Omental fat pad (tissue), 4 donors: ENCODE data around the gene MLXIP. TPM values are rescaled to one million over a fixed set of nuclear protein-coding genes. Genes with fewer than 3 reads are reported as not detected.
A peak's percentile ranks its signal among the peaks of the same experiment; 100 is the strongest.

Source experiments
- ATAC-seq: fragments of 150-250 bp; one replicate; pipeline ENCODE4 v1.9.1; 2016; ENCODE audit warnings: mild to moderate bottlenecking, moderate library complexity; ENCODE audit not compliant: low FRiP score
- DNase-seq: peaks from one replicate; pipeline ENCODE4 v3.0.0-alpha.2; 2019; ENCODE audit warnings: low spot score
- total RNA-seq, 4 donors: library from RNA; depleted of rRNA; stranded (reverse); fragments of >200 nt; gene quantifications; one replicate each; pipeline ENCODE4 v1.1.0, GENCODE V29; 2016
- TF ChIP-seq, protein P1 (sequence below), 3 donors: fragments of 450-650 bp; IDR thresholded peaks; one replicate each; pipeline ENCODE4 v1.5.1; 2016 to 2017; ENCODE audit warnings: antibody characterized with exemption in 3 of 3, mild to moderate bottlenecking in 3 of 3, moderate library complexity in 2 of 3

MLXIP gene, protein sequence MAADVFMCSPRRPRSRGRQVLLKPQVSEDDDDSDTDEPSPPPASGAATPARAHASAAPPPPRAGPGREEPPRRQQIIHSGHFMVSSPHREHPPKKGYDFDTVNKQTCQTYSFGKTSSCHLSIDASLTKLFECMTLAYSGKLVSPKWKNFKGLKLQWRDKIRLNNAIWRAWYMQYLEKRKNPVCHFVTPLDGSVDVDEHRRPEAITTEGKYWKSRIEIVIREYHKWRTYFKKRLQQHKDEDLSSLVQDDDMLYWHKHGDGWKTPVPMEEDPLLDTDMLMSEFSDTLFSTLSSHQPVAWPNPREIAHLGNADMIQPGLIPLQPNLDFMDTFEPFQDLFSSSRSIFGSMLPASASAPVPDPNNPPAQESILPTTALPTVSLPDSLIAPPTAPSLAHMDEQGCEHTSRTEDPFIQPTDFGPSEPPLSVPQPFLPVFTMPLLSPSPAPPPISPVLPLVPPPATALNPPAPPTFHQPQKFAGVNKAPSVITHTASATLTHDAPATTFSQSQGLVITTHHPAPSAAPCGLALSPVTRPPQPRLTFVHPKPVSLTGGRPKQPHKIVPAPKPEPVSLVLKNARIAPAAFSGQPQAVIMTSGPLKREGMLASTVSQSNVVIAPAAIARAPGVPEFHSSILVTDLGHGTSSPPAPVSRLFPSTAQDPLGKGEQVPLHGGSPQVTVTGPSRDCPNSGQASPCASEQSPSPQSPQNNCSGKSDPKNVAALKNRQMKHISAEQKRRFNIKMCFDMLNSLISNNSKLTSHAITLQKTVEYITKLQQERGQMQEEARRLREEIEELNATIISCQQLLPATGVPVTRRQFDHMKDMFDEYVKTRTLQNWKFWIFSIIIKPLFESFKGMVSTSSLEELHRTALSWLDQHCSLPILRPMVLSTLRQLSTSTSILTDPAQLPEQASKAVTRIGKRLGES
- 10 to 100 TPM; 17.4 to 49.6 (median 32.6) TPM for total RNA-seq

DNA sequence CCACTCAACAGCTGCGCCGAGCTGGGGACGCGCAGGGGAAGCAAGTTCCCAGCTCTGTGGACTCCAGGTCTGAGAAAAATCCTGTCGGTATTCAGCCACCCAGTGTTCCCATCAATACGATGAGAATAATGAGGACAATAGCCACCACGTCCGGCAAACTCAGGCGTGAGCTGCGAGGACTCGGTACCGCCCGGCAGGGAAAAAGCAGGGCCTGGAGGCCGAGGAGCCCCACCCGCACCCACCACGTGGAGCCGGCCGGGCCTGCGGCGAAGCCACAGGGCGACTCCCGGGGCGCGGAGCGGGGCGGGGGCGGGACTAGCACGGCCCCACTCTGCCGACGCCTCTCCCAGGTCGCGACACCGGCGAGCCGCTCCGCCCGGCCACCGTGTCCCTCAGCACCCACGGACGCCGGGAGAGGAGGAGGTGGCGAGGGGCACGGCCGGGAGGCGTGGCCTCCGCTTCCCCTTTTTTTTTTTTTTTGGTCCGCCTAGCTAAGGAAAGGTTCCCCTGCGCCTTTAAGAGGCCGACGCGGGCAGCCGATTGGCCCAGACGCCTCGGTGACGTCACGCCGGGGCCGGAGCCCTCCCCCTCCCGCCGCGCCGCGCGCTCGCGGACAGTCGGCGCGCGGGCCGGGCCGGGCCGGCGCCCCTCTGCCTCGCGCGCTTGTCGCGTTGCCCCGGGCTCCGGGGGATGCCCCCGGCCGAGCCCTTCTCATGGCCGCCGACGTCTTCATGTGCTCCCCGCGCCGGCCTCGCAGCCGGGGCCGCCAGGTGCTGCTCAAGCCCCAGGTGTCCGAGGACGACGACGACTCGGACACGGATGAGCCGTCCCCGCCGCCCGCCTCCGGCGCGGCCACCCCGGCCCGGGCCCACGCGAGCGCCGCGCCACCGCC, at the start of gene MLXIP:
Gene MLXIP, plus strand, starts transcription at position 616 of the 892 bp plus-strand sequence. Its CDS starts 98 bp downstream, at position 714.
- DNase-seq (peak; percentile 81), ATAC-seq (peak; percentile 86)
- TF ChIP-seq, protein P1, sequence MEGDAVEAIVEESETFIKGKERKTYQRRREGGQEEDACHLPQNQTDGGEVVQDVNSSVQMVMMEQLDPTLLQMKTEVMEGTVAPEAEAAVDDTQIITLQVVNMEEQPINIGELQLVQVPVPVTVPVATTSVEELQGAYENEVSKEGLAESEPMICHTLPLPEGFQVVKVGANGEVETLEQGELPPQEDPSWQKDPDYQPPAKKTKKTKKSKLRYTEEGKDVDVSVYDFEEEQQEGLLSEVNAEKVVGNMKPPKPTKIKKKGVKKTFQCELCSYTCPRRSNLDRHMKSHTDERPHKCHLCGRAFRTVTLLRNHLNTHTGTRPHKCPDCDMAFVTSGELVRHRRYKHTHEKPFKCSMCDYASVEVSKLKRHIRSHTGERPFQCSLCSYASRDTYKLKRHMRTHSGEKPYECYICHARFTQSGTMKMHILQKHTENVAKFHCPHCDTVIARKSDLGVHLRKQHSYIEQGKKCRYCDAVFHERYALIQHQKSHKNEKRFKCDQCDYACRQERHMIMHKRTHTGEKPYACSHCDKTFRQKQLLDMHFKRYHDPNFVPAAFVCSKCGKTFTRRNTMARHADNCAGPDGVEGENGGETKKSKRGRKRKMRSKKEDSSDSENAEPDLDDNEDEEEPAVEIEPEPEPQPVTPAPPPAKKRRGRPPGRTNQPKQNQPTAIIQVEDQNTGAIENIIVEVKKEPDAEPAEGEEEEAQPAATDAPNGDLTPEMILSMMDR (IDR thresholded peaks at IDR 0.05) = no peak

DNA sequence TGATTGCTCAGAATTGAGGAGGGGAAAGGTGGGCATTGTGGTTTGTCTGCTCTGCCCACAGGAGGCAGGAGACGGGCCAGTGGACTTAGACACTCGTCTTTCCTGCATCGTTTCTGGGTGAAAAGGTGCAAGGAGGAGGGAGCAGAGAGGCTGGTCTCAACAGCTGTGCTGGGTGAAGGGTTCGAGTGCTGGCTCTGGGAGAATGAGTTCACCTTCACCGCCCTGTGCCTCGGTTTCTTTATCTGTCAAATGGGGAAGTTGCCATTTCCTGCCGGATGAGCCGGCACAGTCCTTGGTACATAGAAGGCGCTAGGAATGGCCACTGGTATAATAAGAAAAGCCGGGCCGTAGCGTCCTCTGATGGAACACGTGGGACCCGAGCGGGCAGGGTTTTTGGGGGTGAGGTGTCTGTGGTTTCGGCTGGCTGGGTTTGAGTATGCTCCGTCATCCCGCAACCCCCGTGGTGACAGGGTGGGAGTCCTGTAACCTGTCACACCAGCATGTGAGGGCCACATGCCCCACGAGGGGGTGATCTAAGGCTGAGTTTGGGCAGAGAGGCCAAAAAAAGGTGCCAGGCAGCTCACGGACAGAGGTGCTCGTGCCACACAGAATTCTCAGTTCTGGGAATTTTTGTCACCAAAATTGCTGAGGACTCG, 49.5 kb upstream of the MLXIP start:
- TF ChIP-seq, protein P1 (IDR thresholded peaks at IDR 0.05) = no peak
- ATAC-seq (no peak), DNase-seq (no peak)

DNA sequence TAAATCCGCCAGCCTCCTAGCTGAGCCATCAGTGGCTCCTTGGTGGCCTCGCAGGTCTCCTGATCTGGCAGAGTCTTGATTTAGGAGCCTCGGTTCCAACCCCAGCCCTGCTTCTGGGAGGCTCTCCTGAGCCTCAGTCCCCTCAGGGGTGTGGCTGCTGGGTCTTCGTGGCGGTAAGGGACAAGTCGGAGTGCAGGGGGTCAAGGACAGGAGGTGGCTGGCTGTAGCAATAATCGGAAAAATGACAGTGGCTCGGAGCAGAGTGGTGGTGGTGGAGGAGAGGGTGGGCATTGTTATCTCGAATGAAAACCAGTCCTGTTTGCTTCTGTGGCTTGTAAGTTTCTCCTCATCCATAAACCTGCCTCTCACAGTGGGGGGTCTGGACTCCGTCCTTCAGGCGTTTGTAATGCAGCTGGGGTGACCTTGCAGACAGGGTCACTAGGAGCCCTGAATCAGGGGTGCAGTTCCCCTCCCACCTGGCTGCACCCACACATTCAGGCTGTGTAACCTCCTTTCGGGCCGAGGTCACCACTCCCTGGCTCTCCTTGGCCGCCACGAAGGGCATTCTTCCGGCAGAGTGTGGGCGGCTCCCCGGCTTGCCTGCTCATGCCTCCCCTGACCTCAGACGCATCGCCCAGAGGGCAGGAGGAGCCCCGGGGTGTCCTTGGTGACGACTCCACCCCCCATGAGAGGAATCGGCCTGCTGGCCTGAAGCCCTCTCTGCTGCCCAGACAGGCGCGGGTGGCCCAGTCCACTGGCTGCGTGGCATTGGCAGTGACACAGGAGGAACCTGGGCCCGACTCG, 48.7 kb upstream of the MLXIP start:
- ATAC-seq = no peak

DNA sequence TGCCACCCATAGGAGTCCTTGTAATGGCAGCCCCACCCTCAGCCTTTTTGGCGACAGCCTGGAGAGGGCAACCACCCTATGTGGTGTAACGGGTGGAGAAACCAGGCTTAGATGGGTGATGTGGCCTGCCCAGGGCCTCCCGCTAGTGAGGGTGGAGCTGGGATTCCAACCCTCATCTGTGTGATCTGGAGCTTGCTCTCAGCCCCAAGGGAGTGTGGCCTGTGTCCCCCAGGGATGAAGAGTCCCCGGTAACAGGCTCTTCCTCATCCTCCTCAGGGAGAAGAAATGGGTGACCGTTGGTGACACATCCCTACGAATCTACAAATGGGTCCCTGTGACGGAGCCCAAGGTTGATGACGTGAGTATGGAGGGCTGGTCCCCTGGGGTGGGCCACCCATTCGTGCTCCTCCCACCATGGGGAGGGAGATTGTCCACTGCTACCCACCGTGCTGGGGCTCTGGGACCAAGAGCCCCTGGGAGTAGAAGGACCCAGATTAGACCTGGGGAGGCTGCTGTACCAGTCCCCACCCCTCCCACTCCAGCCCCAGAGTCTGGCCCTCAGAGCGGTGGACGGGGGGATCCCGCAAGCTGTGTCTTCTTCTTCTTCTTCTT, 48.0 kb upstream of the MLXIP start:
- DNase-seq (no peak), ATAC-seq (no peak)
- TF ChIP-seq, protein P1 (IDR thresholded peaks at IDR 0.05) = no peak

More for the DNA sequence above, 48.7 kb upstream of the MLXIP start:
- TF ChIP-seq, protein P1 (IDR thresholded peaks at IDR 0.05) = no peak
- no peak for DNase-seq

DNA sequence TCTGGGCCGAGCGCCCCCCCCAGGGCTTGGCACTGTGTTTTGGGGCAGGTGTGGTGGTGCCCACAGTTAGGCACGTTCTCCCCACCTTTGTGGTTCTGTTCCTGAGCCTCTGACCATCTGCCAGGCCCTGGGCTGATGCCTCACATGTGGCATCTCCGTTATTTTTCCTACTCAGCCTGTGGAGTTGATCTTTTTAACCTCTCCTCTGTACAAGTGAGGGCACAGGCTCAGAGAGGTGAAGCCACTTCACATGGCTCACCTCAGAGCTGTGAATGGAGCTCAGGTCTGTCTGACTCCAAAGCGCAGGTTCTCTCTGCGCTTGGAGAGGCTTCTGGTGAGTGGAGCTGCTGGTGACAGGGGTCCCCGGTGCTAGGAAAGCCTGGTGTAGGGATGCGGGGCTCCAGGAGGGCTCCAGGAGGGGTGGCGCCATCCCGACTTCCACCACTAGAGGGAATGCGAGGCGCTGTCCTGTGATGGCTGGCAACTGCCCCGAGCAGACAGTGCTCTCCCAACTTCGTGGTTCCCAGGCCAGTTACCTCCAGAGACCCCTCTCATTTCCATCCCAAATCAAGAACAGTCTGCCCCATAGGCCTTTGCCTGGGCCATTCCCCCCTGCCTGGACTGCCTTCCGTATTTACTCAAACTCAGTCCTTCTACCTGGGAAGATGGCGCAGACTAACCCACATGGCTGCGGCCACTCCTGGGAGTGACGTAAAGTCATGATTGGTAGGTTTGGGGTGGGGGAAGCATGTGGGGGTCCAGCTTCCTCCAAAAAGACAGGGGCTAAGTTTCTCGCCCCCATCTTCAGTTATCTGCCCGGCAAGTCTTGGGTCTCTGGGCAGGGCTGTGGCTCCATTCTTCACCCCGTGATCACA, 47.0 kb upstream of the MLXIP start:
- peak; percentile 41 for DNase-seq
- TF ChIP-seq, protein P1 (IDR thresholded peaks at IDR 0.05) = no peak
- peak; percentile 41 for ATAC-seq
